NCI-H1048 (cell line): ENCODE data around the gene PGBD5.

Experiments
- DNase-seq: peaks from one replicate; lab custom pipeline; 2025; lab: John Stamatoyannopoulos, UW

The PGBD5 gene

GRCh38 chr1:230394741-230395140, 31.4 kb downstream of the PGBD5 start:
- DNase-seq = no peak

DNA sequence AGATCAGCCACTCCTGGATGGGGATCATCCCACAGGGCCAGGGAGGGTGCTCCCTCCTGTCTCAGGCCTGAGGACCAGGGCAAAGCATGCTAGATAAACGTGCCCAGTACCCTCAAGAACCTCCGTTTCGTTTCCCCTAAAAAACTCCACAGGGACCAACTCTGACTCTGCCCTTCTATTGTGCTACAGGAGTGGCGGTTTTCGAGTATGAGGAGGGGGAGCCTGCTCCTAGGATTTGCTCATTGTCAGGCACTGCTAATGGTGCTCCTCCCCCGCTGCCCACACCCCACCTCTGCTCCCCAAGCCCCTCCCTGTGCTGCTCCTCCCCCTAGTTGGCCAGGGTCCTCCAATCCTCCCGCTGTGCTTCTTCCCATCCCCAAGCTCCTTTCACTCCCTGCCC, 32.0 kb downstream of the PGBD5 start:
- no peak for DNase-seq

DNA sequence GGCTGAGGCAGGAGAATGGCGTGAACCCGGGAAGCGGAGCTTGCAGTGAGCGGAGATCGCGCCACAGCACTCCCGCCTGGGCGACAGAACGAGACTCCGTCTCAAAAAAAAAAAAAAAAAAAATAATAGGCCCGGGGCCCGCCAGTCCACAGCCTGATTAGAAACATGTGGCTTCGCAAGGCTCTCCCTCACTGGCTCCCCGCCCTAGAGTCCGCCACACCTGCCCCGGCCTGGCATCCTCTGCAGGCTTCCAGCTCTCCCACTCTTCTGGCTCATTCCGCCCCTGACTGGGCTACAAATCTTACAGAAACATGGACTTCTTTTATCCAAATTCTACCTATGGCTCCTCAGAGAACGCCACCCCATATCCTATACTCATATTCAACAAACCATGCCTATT, 32.4 kb downstream of the PGBD5 start:
- no peak for DNase-seq

- DNase-seq = no peak
Measured at GRCh38 chr1:230392920-230393521, 33.1 kb downstream of the PGBD5 start.

GRCh38 chr1:230392536-230392909, 33.6 kb downstream of the PGBD5 start:
- DNase-seq = no peak

- DNase-seq = no peak
Measured at GRCh38 chr1:230391776-230392535, 34.2 kb downstream of the PGBD5 start.

- no peak for DNase-seq
Measured at GRCh38 chr1:230390371-230390770, 35.8 kb downstream of the PGBD5 start.

GRCh38 chr1:230387876-230388275, 38.3 kb downstream of the PGBD5 start:
- DNase-seq = no peak

GRCh38 chr1:230387296-230387695, 38.8 kb downstream of the PGBD5 start:
- DNase-seq = no peak

GRCh38 chr1:230386637-230387262, 39.4 kb downstream of the PGBD5 start:
- DNase-seq = no peak

- no peak for DNase-seq
Measured at GRCh38 chr1:230385930-230386329, 40.2 kb downstream of the PGBD5 start.

- no peak for DNase-seq
Measured at GRCh38 chr1:230385158-230385450, 41.0 kb downstream of the PGBD5 start.

DNA sequence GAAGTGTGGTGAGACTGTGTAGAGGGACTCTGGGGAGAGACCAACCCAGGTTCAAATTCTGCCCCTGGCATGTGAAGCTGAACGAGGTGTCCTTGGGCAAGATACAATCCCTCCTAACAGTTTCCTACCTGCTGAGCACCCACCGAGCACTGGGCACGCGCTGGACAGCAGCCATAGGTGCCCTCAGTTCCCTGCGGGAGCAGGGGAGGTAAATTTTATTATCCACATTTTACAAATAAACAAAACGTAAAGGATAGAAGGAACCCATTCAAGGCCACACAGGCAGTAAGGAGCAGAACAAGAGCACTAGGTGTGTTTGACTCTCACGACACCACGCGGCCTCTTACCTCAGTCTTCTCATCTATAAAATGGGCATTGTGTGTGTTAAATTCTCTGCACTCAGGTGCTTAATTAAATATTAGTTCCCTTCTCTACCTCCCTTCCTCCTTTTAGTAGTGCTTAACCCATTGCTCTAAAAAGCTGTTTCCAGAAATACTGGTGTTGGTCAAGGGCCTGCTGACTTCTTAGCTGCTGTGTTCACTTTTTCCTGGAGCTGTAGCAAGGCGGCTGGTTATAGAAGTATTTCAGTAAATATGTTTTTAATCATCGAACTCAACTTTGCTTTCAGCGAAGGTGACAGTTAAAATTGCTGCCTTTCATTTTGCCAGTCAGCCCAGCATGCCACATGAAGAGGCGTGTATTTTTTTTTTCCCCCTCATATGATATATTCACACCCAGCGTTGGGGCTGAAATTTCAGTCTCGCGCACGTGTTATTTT, 41.6 kb downstream of the PGBD5 start:
- no peak for DNase-seq

- DNase-seq = no peak
Measured at GRCh38 chr1:230383425-230383824, 42.7 kb downstream of the PGBD5 start.

GRCh38 chr1:230382001-230382491, 44.1 kb downstream of the PGBD5 start:
- DNase-seq = no peak

DNA sequence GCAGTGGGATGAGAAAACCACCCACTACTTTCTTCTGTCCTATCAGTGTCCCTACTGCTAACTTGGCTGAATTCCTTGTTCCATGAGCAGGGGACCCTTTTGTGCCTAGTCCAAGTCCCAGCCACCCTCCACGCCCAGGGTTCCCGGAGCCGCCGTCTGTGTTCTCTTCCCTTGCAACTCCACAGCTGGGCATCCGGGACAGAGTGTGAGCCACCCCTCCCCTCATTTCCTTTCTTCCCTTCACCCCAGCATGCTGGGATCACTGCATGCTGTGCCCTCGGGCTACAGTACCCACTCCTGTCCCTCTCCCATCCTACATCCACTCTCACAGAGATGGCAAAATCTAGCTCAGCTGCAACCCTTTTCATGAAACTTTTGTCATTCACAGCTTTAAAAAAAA, 44.5 kb downstream of the PGBD5 start:
- no peak for DNase-seq

GRCh38 chr1:230381049-230381467, 45.1 kb downstream of the PGBD5 start:
- no peak for DNase-seq

GRCh38 chr1:230379928-230380327, 46.2 kb downstream of the PGBD5 start:
- no peak for DNase-seq

GRCh38 chr1:230379462-230379861, 46.7 kb downstream of the PGBD5 start:
- DNase-seq = no peak

GRCh38 chr1:230377851-230378250, 48.3 kb downstream of the PGBD5 start:
- no peak for DNase-seq

- DNase-seq = no peak
Measured at GRCh38 chr1:230377324-230377723, 48.8 kb downstream of the PGBD5 start.

DNA sequence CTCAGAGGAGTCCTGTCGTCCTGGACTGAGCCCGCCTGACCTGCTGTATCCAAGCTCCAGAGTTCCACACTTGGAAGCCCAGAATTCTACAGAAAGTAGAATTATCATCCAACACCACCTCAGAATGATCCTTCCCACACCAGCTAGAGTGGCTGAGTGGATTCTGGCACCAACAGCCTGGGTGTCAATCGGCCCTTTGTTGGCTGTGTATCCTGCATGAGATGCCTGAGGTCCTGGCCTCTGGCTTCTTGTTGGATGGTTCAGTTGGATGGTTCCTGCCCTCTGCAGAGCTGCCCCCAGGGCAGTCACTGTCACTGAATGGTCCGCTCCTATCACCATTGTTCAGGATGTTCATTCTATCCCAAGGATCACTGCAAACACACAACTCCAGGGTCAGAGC, 49.8 kb downstream of the PGBD5 start:
- DNase-seq = no peak

- no peak for DNase-seq
Measured at GRCh38 chr1:230375780-230376179, 50.4 kb downstream of the PGBD5 start.
